A549 treated with ZK216348 at 1 μM for 4 hours (cell line): ENCODE measurements around the gene DYNLT3. TPM values are rescaled to one million over a fixed set of nuclear protein-coding genes. Genes with fewer than 3 reads are reported as not detected.

ENCODE experiments used
- total RNA-seq: library from RNA; stranded (reverse); fragments of 200-300 nt; extraction: Qiagen RNA extraction; gene quantifications from 5 replicates; pipeline ENCODE4 v1.2.3, GENCODE V29; 2022; ENCODE audit warnings: low read depth

The DYNLT3 gene
- total RNA-seq = 7.7 to 21.2 TPM (median 16.7 TPM) in 5 replicates

GRCh38 chrX:37846934-37847732 lies at the start of gene DYNLT3:
TSS of gene DYNLT3 (minus strand) at chrX:37847571. CDS start at chrX:37847510, 61 bp downstream.

Other genes with a start within 250 kb of the DYNLT3 start
- gene XK, start 161.8 kb downstream of the DYNLT3 start, total RNA-seq = 0.31 to 0.56 TPM (median 0.37 TPM) in 5 replicates
- gene CYBB, start 67.5 kb downstream of the DYNLT3 start, total RNA-seq = not detected in 5 replicates
- 0.16 to 0.40 TPM (median 0.31 TPM) in 5 replicates for gene SYTL5, start 159.0 kb upstream of the DYNLT3 start, total RNA-seq